Right kidney (tissue), 1 donor: ENCODE data around the gene MAN1C1.
"Not testable (repeated sequence)": the region's sequence is repeated elsewhere in the genome, so short reads cannot be mapped to it uniquely, and the experiment has no call there.

ENCODE experiments used
- DNase-seq: peaks from one replicate; pipeline ENCODE4 v3.0.0-alpha.2; 2016

The MAN1C1 gene

GRCh38 chr1:25657121-25657882, 40.7 kb downstream of the MAN1C1 start:
- DNase-seq = peak; percentile 19

GRCh38 chr1:25657883-25658760, 41.5 kb downstream of the MAN1C1 start:
- DNase-seq = no peak

- DNase-seq = peak; percentile 27
Measured at GRCh38 chr1:25658791-25659431, 42.3 kb downstream of the MAN1C1 start.

GRCh38 chr1:25661043-25661815, 44.6 kb downstream of the MAN1C1 start:
- no peak for DNase-seq

GRCh38 chr1:25662061-25662460, 45.5 kb downstream of the MAN1C1 start:
- DNase-seq = no peak

GRCh38 chr1:25662959-25663358, 46.4 kb downstream of the MAN1C1 start:
- DNase-seq = not testable (repeated sequence)

GRCh38 chr1:25664357-25665199, 48.0 kb downstream of the MAN1C1 start:
- DNase-seq = no peak

- peak; percentile 23 for DNase-seq
Measured at GRCh38 chr1:25666460-25666859, 49.9 kb downstream of the MAN1C1 start.

GRCh38 chr1:25668931-25669573, 52.5 kb downstream of the MAN1C1 start:
- DNase-seq = no peak

GRCh38 chr1:25669781-25670567, 53.4 kb downstream of the MAN1C1 start:
- no peak for DNase-seq

- no peak for DNase-seq
Measured at GRCh38 chr1:25671929-25672328, 55.3 kb downstream of the MAN1C1 start.

- DNase-seq = no peak
Measured at GRCh38 chr1:25672763-25673409, 56.3 kb downstream of the MAN1C1 start.

GRCh38 chr1:25673456-25673855, 56.9 kb downstream of the MAN1C1 start:
- DNase-seq = no peak

GRCh38 chr1:25673962-25674806, 57.6 kb downstream of the MAN1C1 start:
- no peak for DNase-seq

GRCh38 chr1:25674807-25675084, 58.2 kb downstream of the MAN1C1 start:
- DNase-seq = no peak

GRCh38 chr1:25675729-25676476, 59.3 kb downstream of the MAN1C1 start:
- DNase-seq = no peak

- DNase-seq = no peak
Measured at GRCh38 chr1:25676488-25676887, 59.9 kb downstream of the MAN1C1 start.
